Vagina (tissue), 2 donors: Measurements from ENCODE around the gene GALNT7. TPM values are rescaled to one million over a fixed set of nuclear protein-coding genes. Genes with fewer than 3 reads are reported as not detected.

Experiments
- DNase-seq, 2 donors: peaks; one replicate each; pipeline ENCODE4 v3.0.0-alpha.2; 2017; ENCODE audit errors: extremely low spot score in 2 of 2
- H3K27ac ChIP-seq: fragments of 200-600 bp; sonication (generic); one replicate; pipeline ENCODE4 v1.5.1; 2019
- H3K27me3 ChIP-seq: fragments of 200-600 bp; sonication (generic); one replicate; pipeline ENCODE4 v1.5.1; 2019
- H3K36me3 ChIP-seq, 2 donors: fragments of 200-600 bp; sonication (generic); one replicate each; pipeline ENCODE4 v1.5.1; 2017 to 2019
- H3K4me1 ChIP-seq: fragments of 200-600 bp; sonication (generic); one replicate; pipeline ENCODE4 v1.5.1; 2019
- H3K4me3 ChIP-seq, 2 donors: fragments of 200-600 bp; sonication (generic); 1 replicate in 1 of 2; 2 replicates in 1 of 2; pipeline ENCODE4 v1.5.1; 2016 to 2019
- H3K9me3 ChIP-seq: fragments of 200-600 bp; sonication (generic); one replicate; pipeline ENCODE4 v1.5.1; 2019
- CTCF ChIP-seq, 3 experiments: fragments of 450-650 bp in 2 of 3; fragments of 200-600 bp in 1 of 3; sonication (generic) in 1 of 3; IDR thresholded peaks; one replicate each; pipeline ENCODE4 v1.5.1; 2017 to 2019; ENCODE audit warnings: antibody characterized with exemption in 3 of 3, mild to moderate bottlenecking in 2 of 3, moderate library complexity in 2 of 3
- POLR2A ChIP-seq, 2 donors: fragments of 450-650 bp; IDR thresholded peaks; one replicate each; pipeline ENCODE4 v1.6.1; 2017; ENCODE audit warnings: antibody characterized with exemption in 2 of 2, mild to moderate bottlenecking in 2 of 2, moderate library complexity in 2 of 2
- POLR2AphosphoS5 ChIP-seq, 2 donors: sonication (generic); formaldehyde crosslinking; IDR thresholded peaks; one replicate each; pipeline ENCODE4 v1.9.0; 2017; ENCODE audit warnings: antibody characterized with exemption in 2 of 2, mild to moderate bottlenecking in 2 of 2, low read depth in 1 of 2; ENCODE audit not compliant: insufficient read depth in 1 of 2
- intact Hi-C: fragments of 100-400 bp; cut with DNase I; formaldehyde crosslinking; loops from one replicate; pipeline ENCODE4 v1.15.1; 2023
- total RNA-seq: library from RNA; depleted of rRNA; stranded (reverse); fragments of >200 nt; gene quantifications from one replicate; pipeline ENCODE4 v1.2.3, GENCODE V29; 2016

Gene GALNT7
- total RNA-seq, 1 donor from 2014 or later = 9.1 TPM

- no peak for TF ChIP-seq POLR2AphosphoS5 (IDR thresholded peaks at IDR 0.05; ENCODE audit: insufficient read depth in 1 of 2, low read depth in 1 of 2)
- no peak for TF ChIP-seq POLR2A (IDR thresholded peaks at IDR 0.05)
- TF ChIP-seq CTCF (IDR thresholded peaks at IDR 0.05) = no peak
- H3K36me3 ChIP-seq = no peaks in the 10 kb centered on the region
- no peak overlapping the region for H3K27ac ChIP-seq
- H3K9me3 ChIP-seq = no peaks in the 10 kb centered on the region
- intact Hi-C loops = no loop called here
- no peak for DNase-seq
- H3K4me1 ChIP-seq = peaks cover 18% of the 10 kb centered on the region
- H3K27me3 ChIP-seq = no peaks in the 10 kb centered on the region
- no peak overlapping the region for H3K4me3 ChIP-seq
These were observed 68.5 kb downstream of the GALNT7 start for GRCh38 chr4:173237152-173237551.

DNA sequence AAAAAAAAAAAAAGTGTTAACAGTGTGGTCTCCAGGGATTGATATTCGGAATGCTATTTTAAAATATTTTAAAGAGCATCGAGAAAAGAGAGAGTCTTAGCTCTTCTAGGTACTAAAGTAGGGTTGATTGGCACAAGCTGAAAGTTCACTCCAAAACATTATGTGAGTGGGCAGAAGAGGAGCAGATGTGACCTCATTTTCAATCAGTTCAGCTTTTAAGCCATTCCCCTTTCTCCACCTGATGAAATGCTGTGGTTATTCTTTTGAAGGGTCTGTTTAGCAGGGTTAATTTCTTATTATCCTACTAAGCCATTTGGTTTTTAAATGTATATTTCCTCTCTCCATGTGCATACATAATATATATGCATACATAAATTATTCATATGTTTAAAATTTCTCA is 69.2 kb downstream of the GALNT7 start:
- Histone ChIP-seq H3K4me1 (peaks cover 18% of the 10 kb centered on the region), H3K4me3 (no peak overlapping the region), H3K27me3 (no peaks in the 10 kb centered on the region), H3K36me3 (no peaks in the 10 kb centered on the region), H3K27ac (no peak overlapping the region), H3K9me3 (no peaks in the 10 kb centered on the region)
- intact Hi-C loops = no loop called here
- TF ChIP-seq CTCF (IDR thresholded peaks at IDR 0.05) (no peak), POLR2A (IDR thresholded peaks at IDR 0.05) (no peak)
- DNase-seq = no peak

DNA sequence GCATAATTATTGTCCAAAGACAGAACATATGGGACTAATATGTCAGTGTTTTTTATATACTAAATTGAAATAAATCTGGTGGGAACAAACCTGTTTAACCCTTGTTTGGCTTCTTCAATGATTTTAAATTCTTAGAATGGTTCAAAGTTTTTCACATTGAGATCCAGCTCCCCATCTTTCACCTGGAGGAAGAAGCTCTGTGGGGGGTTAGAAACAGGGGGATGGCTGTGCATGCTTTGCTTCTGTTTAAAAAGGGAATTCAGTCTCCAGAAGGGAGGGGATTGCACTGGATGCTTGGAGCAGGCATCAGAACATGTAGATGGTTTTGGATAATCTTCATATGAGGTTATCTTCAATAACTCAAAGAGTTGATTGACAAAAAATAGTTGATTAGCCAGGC is 72.1 kb downstream of the GALNT7 start:
- intact Hi-C loops = no loop called here
- Histone ChIP-seq H3K27me3 (no peaks in the 10 kb centered on the region), H3K36me3 (no peaks in the 10 kb centered on the region), H3K9me3 (no peaks in the 10 kb centered on the region), H3K4me3 (no peak overlapping the region), H3K4me1 (peaks cover 18% of the 10 kb centered on the region), H3K27ac (no peak overlapping the region)
- no peak for DNase-seq
- no peak for TF ChIP-seq CTCF (IDR thresholded peaks at IDR 0.05)
- no peak for TF ChIP-seq POLR2A (IDR thresholded peaks at IDR 0.05)
- TF ChIP-seq POLR2AphosphoS5 (IDR thresholded peaks at IDR 0.05; ENCODE audit: insufficient read depth in 1 of 2, low read depth in 1 of 2) = no peak

GRCh38 chr4:173242466-173243250 is 74.0 kb downstream of the GALNT7 start:
- Histone ChIP-seq H3K9me3 (no peaks in the 10 kb centered on the region), H3K36me3 (no peaks in the 10 kb centered on the region), H3K4me3 (no peak overlapping the region), H3K27me3 (no peaks in the 10 kb centered on the region), H3K27ac (no peak overlapping the region), H3K4me1 (no peaks in the 10 kb centered on the region)
- intact Hi-C loops = no loop called here
- TF ChIP-seq CTCF (IDR thresholded peaks at IDR 0.05) (no peak), POLR2A (IDR thresholded peaks at IDR 0.05) (no peak), POLR2AphosphoS5 (IDR thresholded peaks at IDR 0.05; ENCODE audit: insufficient read depth in 1 of 2, low read depth in 1 of 2) (no peak)
- no peak for DNase-seq

DNA sequence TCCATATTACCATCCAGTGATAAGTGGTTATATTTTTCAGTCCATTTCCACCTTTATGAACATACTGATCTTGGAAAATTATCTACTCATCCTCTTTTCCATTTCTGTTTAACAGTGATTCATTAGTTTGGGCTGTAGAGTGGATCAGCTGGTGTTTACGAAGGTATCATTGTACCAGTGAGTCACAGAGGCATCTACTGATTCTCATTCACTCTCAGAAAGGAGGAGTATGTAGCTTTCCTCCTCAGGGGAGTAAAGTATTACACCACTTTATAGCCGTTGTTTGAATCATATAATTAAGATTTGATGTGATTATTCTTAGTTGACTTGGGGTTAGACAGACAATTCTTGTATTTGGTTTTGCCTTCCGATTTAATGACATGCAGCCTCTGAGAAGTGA is 74.7 kb downstream of the GALNT7 start:
- Histone ChIP-seq H3K4me1 (no peaks in the 10 kb centered on the region), H3K9me3 (no peaks in the 10 kb centered on the region), H3K27ac (no peak overlapping the region), H3K36me3 (no peaks in the 10 kb centered on the region), H3K4me3 (no peak overlapping the region), H3K27me3 (no peaks in the 10 kb centered on the region)
- TF ChIP-seq POLR2AphosphoS5 (IDR thresholded peaks at IDR 0.05; ENCODE audit: insufficient read depth in 1 of 2, low read depth in 1 of 2) (no peak), CTCF (IDR thresholded peaks at IDR 0.05) (no peak), POLR2A (IDR thresholded peaks at IDR 0.05) (no peak)
- intact Hi-C loops = no loop called here
- DNase-seq = no peak
